Measurements from ENCODE around the gene GET3. TPM values are rescaled to one million over a fixed set of nuclear protein-coding genes. Genes with fewer than 3 reads are reported as not detected.

GET3 gene
- total RNA-seq, 1 donor from 2014 or later, result 57.5 TPM

DNA sequence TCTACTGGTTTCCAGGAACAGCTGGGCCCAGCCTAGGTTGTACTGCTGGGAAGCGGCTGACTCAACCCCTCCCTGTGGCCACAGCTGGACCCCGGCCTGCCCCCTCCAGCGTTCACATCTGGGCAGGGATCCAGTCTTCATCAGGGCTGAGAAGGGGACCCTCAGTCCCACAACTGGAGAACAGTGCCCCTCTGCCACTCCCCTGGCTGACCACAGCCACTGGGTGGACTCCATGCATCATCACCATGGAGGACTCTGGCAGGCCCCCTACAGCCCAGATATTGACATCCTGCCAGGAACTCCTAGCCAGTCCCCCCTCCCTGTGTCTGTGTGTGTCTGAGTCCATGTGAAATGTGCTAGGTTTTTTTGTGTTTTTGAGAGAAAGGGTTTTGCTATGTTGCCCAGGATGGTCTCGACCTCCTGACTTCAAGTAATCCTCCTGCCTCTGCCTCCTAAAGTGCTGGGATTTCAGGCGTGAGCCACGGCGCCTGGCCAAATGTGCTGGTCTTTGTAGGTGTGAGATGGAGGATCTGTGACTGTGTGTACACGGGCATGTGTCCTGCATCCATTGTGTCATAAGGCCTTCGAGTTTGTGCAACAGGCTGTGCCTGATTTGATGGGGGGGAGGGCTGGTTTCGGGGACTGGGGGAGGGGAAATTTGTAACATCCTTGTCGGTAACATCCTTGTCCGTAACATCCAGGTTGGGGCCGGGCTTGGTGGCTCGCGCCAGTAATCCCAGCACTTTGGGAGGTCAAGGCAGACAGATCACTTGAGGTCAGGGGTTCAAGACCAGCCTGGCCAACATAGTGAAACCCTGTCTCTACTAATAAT lies 42.1 kb downstream of the GET3 start:
- intact Hi-C loops (cut with DNase I), result no loop called here
- peaks cover 1% of the 10 kb centered on the region for H3K36me3 ChIP-seq
- ATAC-seq (no peak), DNase-seq (no peak)
- H3K4me1 ChIP-seq, result peaks cover 65% of the 10 kb centered on the region
- TF ChIP-seq CTCF (IDR thresholded peaks at IDR 0.05), result no peak
- peak overlapping the region; percentile 71 for H3K4me3 ChIP-seq
- H3K27me3 ChIP-seq (ENCODE audit: low read depth), result no peaks in the 10 kb centered on the region
- no peaks in the 10 kb centered on the region for H3K9me3 ChIP-seq
- H3K27ac ChIP-seq, result peak overlapping the region; percentile 95

DNA sequence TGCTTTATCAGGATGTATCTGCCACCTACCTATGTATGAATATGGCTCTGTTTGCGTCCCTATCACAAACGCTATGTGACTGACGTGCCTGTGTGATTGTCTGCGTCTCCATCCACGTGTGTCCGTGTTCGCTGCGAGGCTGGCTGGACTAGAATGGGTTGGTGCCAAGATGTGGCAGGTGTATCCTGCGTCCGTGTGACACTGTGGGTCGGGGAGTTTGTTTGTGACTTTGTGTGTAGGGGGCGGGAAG lies 44.8 kb downstream of the GET3 start:
- H3K4me1 ChIP-seq, result peaks cover 85% of the 10 kb centered on the region
- intact Hi-C loops (cut with DNase I), result no loop called here
- peak overlapping the region; percentile 58 for H3K4me3 ChIP-seq
- no peaks in the 10 kb centered on the region for H3K27me3 ChIP-seq (ENCODE audit: low read depth)
- ATAC-seq (no peak), DNase-seq (no peak)
- H3K36me3 ChIP-seq, result no peaks in the 10 kb centered on the region
- peak overlapping the region; percentile 99 for H3K27ac ChIP-seq
- no peaks in the 10 kb centered on the region for H3K9me3 ChIP-seq
- no peak for TF ChIP-seq CTCF (IDR thresholded peaks at IDR 0.05)

DNA sequence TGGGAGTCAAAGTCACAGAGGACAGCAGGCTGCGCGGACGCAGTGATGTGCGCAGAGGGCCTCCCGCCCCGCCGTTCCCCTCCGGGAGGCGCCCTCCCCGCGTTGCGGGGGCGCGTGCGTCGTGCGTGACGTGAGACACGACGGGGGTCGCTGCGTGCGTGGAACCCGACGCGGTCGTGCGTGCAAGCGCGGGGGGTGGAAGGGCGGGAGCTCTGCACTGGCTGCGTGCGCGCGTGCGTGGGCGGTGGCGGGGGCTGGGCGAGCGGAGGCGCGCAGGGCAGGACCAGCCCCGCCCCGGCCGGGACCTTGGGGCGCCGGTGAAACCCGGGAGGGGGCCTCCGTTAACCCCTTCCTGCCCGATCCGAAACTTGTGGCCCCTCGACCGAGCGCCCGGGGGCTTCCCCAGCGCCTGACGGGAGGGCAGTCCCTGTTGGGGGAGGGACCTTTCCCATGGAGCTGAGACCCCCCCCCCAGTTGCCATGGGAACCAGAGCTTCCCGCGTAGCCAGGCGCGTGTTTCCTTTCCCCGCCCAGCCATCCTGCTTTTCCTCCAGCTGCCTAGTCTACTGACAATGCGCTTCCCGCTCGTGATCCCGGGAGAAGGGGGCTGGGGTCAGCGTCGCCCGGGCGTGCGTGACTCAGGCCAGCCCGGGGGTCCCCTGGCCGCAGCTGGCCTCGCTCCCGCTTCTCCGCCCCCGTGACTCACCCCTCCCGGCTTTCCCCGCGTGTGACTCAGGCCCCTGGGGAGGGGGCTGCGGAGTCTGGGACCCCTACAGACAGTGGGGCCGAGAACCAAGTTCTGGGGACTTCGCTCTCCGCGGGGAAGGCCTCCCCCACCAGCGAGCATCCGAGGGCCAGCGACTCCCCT lies 45.4 kb downstream of the GET3 start:
- TF ChIP-seq CTCF (IDR thresholded peaks at IDR 0.05), result peak; percentile 23
- DNase-seq (peak; percentile 94), ATAC-seq (peak; percentile 70 to 77)
- H3K27ac ChIP-seq, result peak overlapping the region; percentile 99
- H3K4me1 ChIP-seq, result peaks cover 85% of the 10 kb centered on the region
- H3K27me3 ChIP-seq (ENCODE audit: low read depth), result no peaks in the 10 kb centered on the region
- intact Hi-C loops (cut with DNase I), result no loop called here
- no peaks in the 10 kb centered on the region for H3K36me3 ChIP-seq
- peak overlapping the region; percentile 58 for H3K4me3 ChIP-seq
- no peaks in the 10 kb centered on the region for H3K9me3 ChIP-seq

- intact Hi-C loops (cut with DNase I), result no loop called here
- H3K27ac ChIP-seq, result peak overlapping the region; percentile 99
- DNase-seq (no peak), ATAC-seq (no peak)
- no peaks in the 10 kb centered on the region for H3K27me3 ChIP-seq (ENCODE audit: low read depth)
- no peak for TF ChIP-seq CTCF (IDR thresholded peaks at IDR 0.05)
- no peaks in the 10 kb centered on the region for H3K36me3 ChIP-seq
- H3K9me3 ChIP-seq, result no peaks in the 10 kb centered on the region
- peaks cover 86% of the 10 kb centered on the region for H3K4me1 ChIP-seq
- H3K4me3 ChIP-seq, result peak overlapping the region; percentile 58
Measured at GRCh38 chr19:12783291-12783848, 46.1 kb downstream of the GET3 start.

DNA sequence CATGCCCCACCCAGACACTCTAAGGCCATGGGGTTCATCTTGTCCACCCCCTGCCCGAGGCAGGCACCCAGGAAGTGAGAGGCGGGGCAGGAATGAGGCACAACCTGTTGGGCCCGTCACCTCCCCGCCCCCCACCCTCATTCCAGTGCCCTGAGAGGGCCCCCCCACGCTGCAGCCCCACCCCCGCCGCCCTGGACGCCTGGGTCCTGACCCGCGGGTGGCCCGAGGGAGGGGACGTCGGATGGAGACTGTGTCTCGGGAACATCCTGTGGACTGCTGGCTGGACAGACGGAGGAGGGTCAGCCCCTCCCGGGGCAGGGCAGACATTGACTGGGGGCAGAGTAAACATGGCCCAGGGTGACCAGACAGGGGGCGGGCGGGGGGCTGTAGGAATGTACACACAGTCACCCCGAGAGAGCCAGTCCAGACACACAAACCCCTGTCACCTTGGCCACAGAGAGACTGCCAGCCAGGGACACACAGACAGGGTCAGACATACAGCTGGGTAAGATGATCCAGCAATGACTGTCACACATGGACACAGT lies 46.6 kb downstream of the GET3 start:
- ATAC-seq, result peak; percentile 28 to 40
- H3K4me3 ChIP-seq, result peak overlapping the region; percentile 58

More for the DNA sequence above, 46.6 kb downstream of the GET3 start:
- no peak for TF ChIP-seq CTCF (IDR thresholded peaks at IDR 0.05)
- Histone ChIP-seq H3K27me3 (ENCODE audit: low read depth) (no peaks in the 10 kb centered on the region), H3K9me3 (no peaks in the 10 kb centered on the region), H3K4me1 (peaks cover 86% of the 10 kb centered on the region), H3K27ac (peak overlapping the region; percentile 99), H3K36me3 (no peaks in the 10 kb centered on the region)
- intact Hi-C loops (cut with DNase I), result no loop called here
- peak; percentile 84 for DNase-seq

Measured in lower lobe of right lung (tissue), 2 donors.